Endodermal cell (in vitro differentiated cells): ENCODE measurements around the gene ANTXRL. TPM values are rescaled to one million over a fixed set of nuclear protein-coding genes. Genes with fewer than 3 reads are reported as not detected.
"Not testable (repeated sequence)": the region's sequence is repeated elsewhere in the genome, so short reads cannot be mapped to it uniquely, and the experiment has no call there.

ENCODE experiments used
- DNase-seq: peaks from one replicate; pipeline ENCODE4 v3.0.0-alpha.2; 2017
- H3K27ac ChIP-seq: 2 replicates; pipeline ENCODE4 v1.5.1; 2013; ENCODE audit warnings: mild to moderate bottlenecking, low read depth, low read length, moderate library complexity
- H3K27me3 ChIP-seq: 2 replicates; pipeline ENCODE4 v1.6.1; 2013; ENCODE audit warnings: mild to moderate bottlenecking, low read length, moderate library complexity; ENCODE audit not compliant: insufficient read depth, control insufficient read depth, poor library complexity, severe bottlenecking
- H3K36me3 ChIP-seq: 2 replicates; pipeline ENCODE4 v1.7.0; 2013; ENCODE audit warnings: mild to moderate bottlenecking, low read length, moderate library complexity; ENCODE audit not compliant: control insufficient read depth, insufficient read depth
- H3K4me1 ChIP-seq: one replicate; pipeline ENCODE4 v1.7.0; 2013; ENCODE audit warnings: low read length; ENCODE audit not compliant: control insufficient read depth, insufficient read depth
- H3K4me3 ChIP-seq: 2 replicates; pipeline ENCODE4 v1.5.1; 2013; ENCODE audit warnings: mild to moderate bottlenecking, low read length, moderate library complexity
- H3K9ac ChIP-seq: 2 replicates; pipeline ENCODE4 v1.6.1; 2013; ENCODE audit warnings: mild to moderate bottlenecking, low read length, moderate library complexity; ENCODE audit not compliant: poor library complexity, severe bottlenecking; ENCODE audit errors: extremely low read depth
- H3K9me3 ChIP-seq: 2 replicates; pipeline ENCODE4 v1.6.1; 2013; ENCODE audit warnings: mild to moderate bottlenecking, low read length, moderate library complexity; ENCODE audit not compliant: control insufficient read depth
- H3K27ac Mint-ChIP-seq: 2 replicates; pipeline ENCODE4 v1.8.0; 2020; ENCODE audit warnings: mixed read lengths
- H3K27me3 Mint-ChIP-seq: 2 replicates; pipeline ENCODE4 v1.8.0; 2021; ENCODE audit warnings: mild to moderate bottlenecking, mixed read lengths; ENCODE audit not compliant: insufficient read depth
- H3K36me3 Mint-ChIP-seq: 2 replicates; pipeline ENCODE4 v1.8.0; 2020; ENCODE audit warnings: low read depth, mixed read lengths
- H3K4me1 Mint-ChIP-seq: 2 replicates; pipeline ENCODE4 v1.8.0; 2020; ENCODE audit warnings: mixed read lengths
- H3K4me3 Mint-ChIP-seq: 2 replicates; pipeline ENCODE4 v1.8.0; 2020; ENCODE audit warnings: mild to moderate bottlenecking, moderate library complexity, mixed read lengths
- H3K9me3 Mint-ChIP-seq: 2 replicates; pipeline ENCODE4 v1.8.0; 2020; ENCODE audit warnings: mild to moderate bottlenecking, mixed read lengths
- WGBS, 2 experiments: methylation state at CpG; one replicate each; pipeline versions ENCODE4 v1.1.5 to v1.1.7; 2013; ENCODE audit warnings: missing lambda C conversion rate in 2 of 2, mixed read lengths in 1 of 2; ENCODE audit not compliant: insufficient coverage in 1 of 2, insufficient read length in 1 of 2; 5-methylcytosine and 5-hydroxymethylcytosine counted together
- total RNA-seq, 2 donors: library from RNA; stranded (reverse); fragmentation: NEBNext Ultra II Directional in 1 of 2; extraction: Animal tissue kit (Norgen Biotek cat#: 25700) in 1 of 2; gene quantifications; 2 replicates in 1 of 2; 3 replicates in 1 of 2; pipeline ENCODE4 v1.2.1, GENCODE V29; 2021

ANTXRL gene
- total RNA-seq, 2 donors from 2014 or later = not detected

- not testable (repeated sequence) for H3K4me3 Mint-ChIP-seq, H3K27ac ChIP-seq, H3K27ac Mint-ChIP-seq, H3K36me3 ChIP-seq, DNase-seq, H3K4me3 ChIP-seq, H3K4me1 Mint-ChIP-seq, H3K27me3 Mint-ChIP-seq, H3K9ac ChIP-seq, H3K9me3 Mint-ChIP-seq, H3K27me3 ChIP-seq, H3K9me3 ChIP-seq, H3K36me3 Mint-ChIP-seq, H3K4me1 ChIP-seq
- 90 to 98% methylated on average over 2 to 6 of the region's 8 CpGs for WGBS, 2 experiments
These were observed 81.0 kb downstream of the ANTXRL start for GRCh38 chr10:46367666-46368240.

- not testable (repeated sequence) for H3K27me3 ChIP-seq, H3K9me3 ChIP-seq, H3K27ac ChIP-seq, H3K36me3 Mint-ChIP-seq, H3K9ac ChIP-seq, H3K4me1 ChIP-seq, H3K27me3 Mint-ChIP-seq, H3K27ac Mint-ChIP-seq, H3K4me3 Mint-ChIP-seq, H3K9me3 Mint-ChIP-seq, H3K36me3 ChIP-seq, H3K4me1 Mint-ChIP-seq, H3K4me3 ChIP-seq, DNase-seq
- WGBS, 2 experiments = 91% methylated on average over 9 of the region's 11 CpGs; no CpG with 5 or more reads in 1 of the 2 experiments
These were observed 82.2 kb downstream of the ANTXRL start for GRCh38 chr10:46368956-46369355.

- not testable (repeated sequence) for H3K9me3 Mint-ChIP-seq, H3K36me3 ChIP-seq, DNase-seq, H3K9me3 ChIP-seq, H3K4me3 ChIP-seq, H3K27ac Mint-ChIP-seq, H3K36me3 Mint-ChIP-seq, H3K4me1 ChIP-seq, H3K27me3 ChIP-seq, H3K27me3 Mint-ChIP-seq, H3K4me3 Mint-ChIP-seq, H3K27ac ChIP-seq, H3K9ac ChIP-seq, H3K4me1 Mint-ChIP-seq
- WGBS, 2 experiments = 40 to 70% methylated on average over 1 to 2 of the region's 3 CpGs
These were observed 87.6 kb downstream of the ANTXRL start for GRCh38 chr10:46374410-46374809.

- H3K36me3 Mint-ChIP-seq, H3K27ac ChIP-seq, DNase-seq, H3K4me1 ChIP-seq, H3K27me3 Mint-ChIP-seq, H3K9me3 Mint-ChIP-seq, H3K9ac ChIP-seq, H3K9me3 ChIP-seq, H3K4me3 Mint-ChIP-seq, H3K27me3 ChIP-seq, H3K27ac Mint-ChIP-seq, H3K4me3 ChIP-seq, H3K4me1 Mint-ChIP-seq, H3K36me3 ChIP-seq: not testable (repeated sequence)
- WGBS, 2 experiments = 98 to 100% methylated on average over 1 to 8 of the region's 11 CpGs
These were observed 88.6 kb downstream of the ANTXRL start, which contains the start of gene ANXA8L1 for GRCh38 chr10:46375406-46375805. Gene ANXA8L1, plus strand, starts transcription at chr10:46375776. Its CDS starts 76 bp downstream, at chr10:46375852.

GRCh38 chr10:46377022-46377421 lies 90.2 kb downstream of the ANTXRL start:
- H3K4me3 ChIP-seq, H3K4me1 ChIP-seq, H3K9me3 Mint-ChIP-seq, H3K4me3 Mint-ChIP-seq, H3K9me3 ChIP-seq, H3K36me3 Mint-ChIP-seq, DNase-seq, H3K27me3 ChIP-seq, H3K27ac ChIP-seq, H3K9ac ChIP-seq, H3K27ac Mint-ChIP-seq, H3K36me3 ChIP-seq, H3K27me3 Mint-ChIP-seq, H3K4me1 Mint-ChIP-seq: not testable (repeated sequence)
- WGBS, 2 experiments = no CpG with 5 or more reads among the region's 1 CpG

DNA sequence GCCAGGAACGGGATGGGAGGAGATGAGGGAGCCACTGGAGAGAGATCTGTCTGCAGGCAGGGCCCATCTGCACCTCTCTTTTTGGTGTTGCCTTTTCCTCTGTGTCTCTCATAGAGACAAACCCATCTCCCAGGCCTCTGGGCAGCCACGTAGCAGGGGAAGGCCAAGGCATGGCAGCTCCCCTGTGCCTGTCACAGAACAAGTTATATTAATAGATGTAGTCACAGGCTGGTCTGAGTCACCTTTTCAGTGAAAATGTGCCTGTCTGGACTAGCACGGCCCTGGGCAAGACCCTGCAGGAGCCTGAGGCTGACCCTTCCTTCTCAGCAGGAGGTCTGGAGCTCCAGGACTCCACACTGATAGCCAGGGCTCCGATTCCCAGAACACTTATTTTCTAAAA lies 90.9 kb downstream of the ANTXRL start:
- H3K4me3 Mint-ChIP-seq, H3K4me1 ChIP-seq, H3K27me3 Mint-ChIP-seq, H3K36me3 Mint-ChIP-seq, H3K4me3 ChIP-seq, H3K27me3 ChIP-seq, H3K9ac ChIP-seq, H3K4me1 Mint-ChIP-seq, H3K9me3 ChIP-seq, DNase-seq, H3K27ac Mint-ChIP-seq, H3K27ac ChIP-seq, H3K9me3 Mint-ChIP-seq, H3K36me3 ChIP-seq: not testable (repeated sequence)
- no CpG with 5 or more reads among the region's 4 CpGs for WGBS, 2 experiments

DNA sequence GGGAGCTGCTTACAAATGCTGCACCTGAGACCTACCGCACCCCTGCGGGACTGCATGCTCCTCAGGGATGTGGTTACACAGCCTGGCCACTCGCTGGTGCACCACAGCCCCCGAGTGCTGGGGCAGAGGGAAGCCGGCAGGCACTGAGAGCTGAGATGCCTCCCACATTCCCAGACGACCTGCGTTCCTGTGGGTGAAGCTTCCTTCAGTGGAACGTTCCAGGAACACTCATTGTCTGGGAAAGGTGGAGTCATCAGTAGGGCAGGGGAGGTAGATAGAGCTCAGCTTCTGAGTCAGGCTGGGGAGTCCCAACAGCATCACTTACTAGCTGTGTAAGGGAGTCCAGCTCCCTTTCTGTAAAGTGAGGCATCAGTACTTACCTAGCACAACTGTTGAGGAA lies 91.3 kb downstream of the ANTXRL start:
- not testable (repeated sequence) for H3K36me3 Mint-ChIP-seq, H3K4me3 Mint-ChIP-seq, H3K27ac Mint-ChIP-seq, H3K9me3 Mint-ChIP-seq, H3K27me3 ChIP-seq, H3K27me3 Mint-ChIP-seq, H3K4me1 Mint-ChIP-seq, H3K9ac ChIP-seq, H3K36me3 ChIP-seq, H3K4me3 ChIP-seq, H3K9me3 ChIP-seq, H3K27ac ChIP-seq, H3K4me1 ChIP-seq, DNase-seq
- 80% methylated on average over 6 of the region's 8 CpGs; no CpG with 5 or more reads in 1 of the 2 experiments for WGBS, 2 experiments
